ENCODE measurements around the gene GALE. TPM values are rescaled to one million over a fixed set of nuclear protein-coding genes. Genes with fewer than 3 reads are reported as not detected.
"Not testable (repeated sequence)": the region's sequence is repeated elsewhere in the genome, so short reads cannot be mapped to it uniquely, and the experiment has no call there.

GALE gene
- total RNA-seq, 4 donors from 2014 or later = 7.4 to 25.2 (median 12.9) TPM

- Histone ChIP-seq H3K36me3 (peaks cover 0 to 51% of the 10 kb centered on the region in 2 donors), H3K27me3 (no peaks in the 10 kb centered on the region), H3K4me1 (peaks cover 0 to 49% (median 35%) of the 10 kb centered on the region in 3 donors), H3K9me3 (no peaks in the 10 kb centered on the region), H3K4me3 (no peak overlapping the region), H3K27ac (no peak overlapping the region)
- no peak for ATAC-seq
- TF ChIP-seq EP300 (IDR thresholded peaks at IDR 0.05) (no peak), CTCF (IDR thresholded peaks at IDR 0.05) (no peak), POLR2AphosphoS5 (IDR thresholded peaks at IDR 0.05) (no peak), POLR2A (IDR thresholded peaks at IDR 0.05) (no peak)
- WGBS, 2 donors (ENCODE audit: low coverage in 1 of 2) = 54 to 56% methylated on average over 3 to 5 of the region's 17 CpGs
These were observed 3.9 kb downstream of the GALE start for GRCh38 chr1:23796466-23797271.

GRCh38 chr1:23795676-23796465, 4.7 kb downstream of the GALE start:
- Histone ChIP-seq H3K36me3 (peaks cover 0 to 51% of the 10 kb centered on the region in 2 donors), H3K4me3 (no peak overlapping the region), H3K27ac (no peak overlapping the region), H3K9me3 (no peaks in the 10 kb centered on the region), H3K4me1 (peaks cover 0 to 46% (median 31%) of the 10 kb centered on the region in 3 donors), H3K27me3 (no peaks in the 10 kb centered on the region)
- no peak for TF ChIP-seq EP300 (IDR thresholded peaks at IDR 0.05)
- no peak for TF ChIP-seq POLR2A (IDR thresholded peaks at IDR 0.05)
- no peak for ATAC-seq
- WGBS, 2 donors (ENCODE audit: low coverage in 1 of 2) = 20% methylated on average over 1 of the region's 16 CpGs; no CpG with 5 or more reads in 1 of the 2 donors

GRCh38 chr1:23794732-23795182, 5.8 kb downstream of the GALE start:
- not testable (repeated sequence) for H3K4me3 ChIP-seq, H3K9me3 ChIP-seq, ATAC-seq, H3K27ac ChIP-seq, H3K27me3 ChIP-seq
- WGBS, 2 donors (ENCODE audit: low coverage in 1 of 2) = 100% methylated on average over 1 of the region's 9 CpGs; no CpG with 5 or more reads in 1 of the 2 donors
- H3K4me1 ChIP-seq = peaks cover 0 to 49% (median 27%) of the 10 kb centered on the region in 3 donors
- peaks cover 0 to 51% of the 10 kb centered on the region in 2 donors for H3K36me3 ChIP-seq

GRCh38 chr1:23793861-23794731, 6.5 kb downstream of the GALE start:
- ATAC-seq = no peak
- 70% methylated on average over 3 of the region's 21 CpGs; no CpG with 5 or more reads in 1 of the 2 donors for WGBS, 2 donors (ENCODE audit: low coverage in 1 of 2)
- Histone ChIP-seq H3K4me1 (peaks cover 0 to 42% (median 21%) of the 10 kb centered on the region in 3 donors), H3K27ac (peak overlapping the region in 3 of 4 donors; percentile 54 to 85 (median 80)), H3K4me3 (no peak overlapping the region), H3K9me3 (no peaks in the 10 kb centered on the region), H3K36me3 (peaks cover 0 to 51% of the 10 kb centered on the region in 2 donors), H3K27me3 (no peaks in the 10 kb centered on the region)
- TF ChIP-seq EP300 (IDR thresholded peaks at IDR 0.05) = no peak
- TF ChIP-seq POLR2AphosphoS5 (IDR thresholded peaks at IDR 0.05) = no peak
- no peak for TF ChIP-seq POLR2A (IDR thresholded peaks at IDR 0.05)
- no peak for TF ChIP-seq CTCF (IDR thresholded peaks at IDR 0.05)

GRCh38 chr1:23793018-23793781, 7.4 kb downstream of the GALE start:
- Histone ChIP-seq H3K27ac (peak overlapping the region in 3 of 4 donors; percentile 54 to 85 (median 80)), H3K27me3 (no peaks in the 10 kb centered on the region), H3K9me3 (no peaks in the 10 kb centered on the region), H3K4me1 (peaks cover 0 to 37% (median 21%) of the 10 kb centered on the region in 3 donors), H3K4me3 (no peak overlapping the region), H3K36me3 (peaks cover 0 to 58% of the 10 kb centered on the region in 2 donors)
- TF ChIP-seq POLR2A (IDR thresholded peaks at IDR 0.05) = no peak
- no peak for TF ChIP-seq EP300 (IDR thresholded peaks at IDR 0.05)
- no peak for TF ChIP-seq POLR2AphosphoS5 (IDR thresholded peaks at IDR 0.05)
- TF ChIP-seq CTCF (IDR thresholded peaks at IDR 0.05) = no peak
- WGBS, 2 donors (ENCODE audit: low coverage in 1 of 2) = 72 to 87% methylated on average over 6 to 7 of the region's 16 CpGs
- ATAC-seq = no peak

Measured in gastroesophageal sphincter (tissue), 4 donors.